ENCODE results near the gene WIPF3.

GRCh38 chr7:29809533-29810155 is 3.3 kb downstream of the WIPF3 start:
- TF ChIP-seq POLR2AphosphoS5 (IDR thresholded peaks at IDR 0.05; ENCODE audit: low read length) (no peak), CTCF (IDR thresholded peaks at IDR 0.05 in 2 of 3, conservative IDR thresholded peaks at IDR 0.05 in 1 of 3; ENCODE audit: control insufficient read depth in 2 of 3, extremely low read depth in 1 of 3, insufficient read depth in 1 of 3, low read depth in 3 of 3, low read length in 3 of 3) (no peak), POU2F2 (IDR thresholded peaks at IDR 0.05; ENCODE audit: borderline replicate concordance, low read depth, low read length) (no peak), TCF7 (IDR thresholded peaks at IDR 0.05; ENCODE audit: borderline replicate concordance) (no peak), MAX (IDR thresholded peaks at IDR 0.05; ENCODE audit: low read depth, low read length) (no peak), POLR2AphosphoS2 (IDR thresholded peaks at IDR 0.05; ENCODE audit: low read depth, low read length) (no peak), CHD2 (IDR thresholded peaks at IDR 0.05; ENCODE audit: borderline replicate concordance, low read depth, low read length) (no peak), GABPA (IDR thresholded peaks at IDR 0.05; ENCODE audit: low read depth) (no peak)

Data from GM12878 (cell line).